Right lobe of liver (tissue), 6 donors: Measurements from ENCODE around the gene SLC7A6OS. TPM values are rescaled to one million over a fixed set of nuclear protein-coding genes. Genes with fewer than 3 reads are reported as not detected.

ENCODE experiments used
- ATAC-seq, 4 donors: fragments of 200-7000 bp; cut with Tn5 transposase; one replicate each; pipeline ENCODE4 v1.9.1; 2020; ENCODE audit warnings: mild to moderate bottlenecking in 4 of 4, moderate library complexity in 4 of 4
- DNase-seq, 3 donors: peaks; one replicate each; pipeline ENCODE4 v3.0.0-alpha.2; 2020
- H3K27ac ChIP-seq, 3 donors: fragments of 200-600 bp; one replicate each; pipeline ENCODE4 v1.8.0; 2022
- H3K27me3 ChIP-seq, 2 donors: fragments of 200-600 bp; one replicate each; pipeline ENCODE4 v1.8.0; 2022
- H3K36me3 ChIP-seq, 4 donors: fragments of 200-600 bp; sonication (generic) in 1 of 4; one replicate each; pipeline versions ENCODE4 v1.5.1 to v1.8.0; 2017 to 2022; ENCODE audit warnings: control low read depth in 1 of 4
- H3K4me1 ChIP-seq, 4 donors: fragments of 200-600 bp; sonication (generic) in 1 of 4; one replicate each; pipeline versions ENCODE4 v1.5.1 to v1.8.0; 2017 to 2022; ENCODE audit warnings: control low read depth in 1 of 4
- H3K4me3 ChIP-seq, 3 donors: fragments of 200-600 bp; one replicate each; pipeline ENCODE4 v1.8.0; 2022
- H3K9me3 ChIP-seq, 4 donors: fragments of 200-600 bp; sonication (generic) in 1 of 4; one replicate each; pipeline versions ENCODE4 v1.5.1 to v1.8.0; 2017 to 2022; ENCODE audit warnings: control low read depth in 1 of 4
- CTCF ChIP-seq, 4 donors: fragments of 200-600 bp in 3 of 4; fragments of 450-650 bp in 1 of 4; IDR thresholded peaks; one replicate each; pipeline versions ENCODE4 v1.5.1 to v1.8.0; 2016 to 2022; ENCODE audit warnings: antibody characterized with exemption in 4 of 4, mild to moderate bottlenecking in 2 of 4
- POLR2A ChIP-seq: fragments of 450-650 bp; IDR thresholded peaks from one replicate; pipeline ENCODE4 v1.6.1; 2017; ENCODE audit warnings: antibody characterized with exemption, mild to moderate bottlenecking
- WGBS: methylation state at CpG from one replicate; pipeline ENCODE4 v1.1.6; 2018; ENCODE audit warnings: low coverage, low lambda C conversion rate; ENCODE audit not compliant: insufficient coverage; ENCODE audit errors: missing lambda C conversion rate; 5-methylcytosine and 5-hydroxymethylcytosine counted together
- intact Hi-C, 2 donors: fragments of 100-400 bp; cut with DNase I; formaldehyde crosslinking; loops; one replicate each; pipeline versions ENCODE4 v1.11.2 to v1.14.1; 2022
- total RNA-seq, 6 experiments: library from RNA; depleted of rRNA in 2 of 6; stranded (reverse); fragments of >200 nt in 2 of 6; fragmentation: NEBNext Ultra II Directional in 3 of 6; extraction: Animal tissue kit (Norgen Biotek cat#: 25700) in 3 of 6; gene quantifications; one replicate each; pipeline versions ENCODE4 v1.1.0 to v1.2.4, GENCODE V29; 2016 to 2023
- donor health status: DM: no; HTN: yes; CAD: no.
- donor health status: DM: no; HTN: no; CAD: no.
- donor health status: DM: no; HTN: no; CAD: no.
- donor health status: DM: no; HTN: yes; CAD: no.
- donor health status: DM: no; HTN: yes; CAD: no.

The SLC7A6OS gene
- total RNA-seq, 6 experiments from 2014 or later = 4.0 to 5.4 (median 4.8) TPM

GRCh38 chr16:68357923-68358322, 47.2 kb upstream of the SLC7A6OS start:
- Histone ChIP-seq H3K27ac (no peak overlapping the region), H3K27me3 (no peaks in the 10 kb centered on the region), H3K4me1 (no peaks in the 10 kb centered on the region), H3K4me3 (no peak overlapping the region), H3K9me3 (no peaks in the 10 kb centered on the region), H3K36me3 (peaks cover 0 to 30% (median 3%) of the 10 kb centered on the region in 4 donors)
- TF ChIP-seq CTCF (IDR thresholded peaks at IDR 0.05) (no peak), POLR2A (no peak)
- ATAC-seq = no peak
- WGBS = 100% methylated on average over 3 of the region's 11 CpGs
- intact Hi-C loops = no loop called here
- DNase-seq = peak in 2 of 3 donors; percentile 11 to 74

- Histone ChIP-seq H3K36me3 (peaks cover 0 to 34% (median 3%) of the 10 kb centered on the region in 4 donors), H3K4me1 (no peaks in the 10 kb centered on the region), H3K4me3 (no peak overlapping the region), H3K27ac (no peak overlapping the region), H3K9me3 (no peaks in the 10 kb centered on the region), H3K27me3 (no peaks in the 10 kb centered on the region)
- peak in 1 of 3 donors; percentile 14 for DNase-seq
- no peak for ATAC-seq
- intact Hi-C loops = no loop called here
- no CpG with 5 or more reads among the region's 9 CpGs for WGBS
- TF ChIP-seq POLR2A (no peak), CTCF (IDR thresholded peaks at IDR 0.05) (no peak)
Observed at GRCh38 chr16:68357521-68357922, 46.8 kb upstream of the SLC7A6OS start.

GRCh38 chr16:68356919-68357286, 46.2 kb upstream of the SLC7A6OS start:
- intact Hi-C loops = no loop called here
- Histone ChIP-seq H3K4me3 (no peak overlapping the region), H3K27ac (no peak overlapping the region), H3K9me3 (no peaks in the 10 kb centered on the region), H3K36me3 (peaks cover 0 to 38% (median 3%) of the 10 kb centered on the region in 4 donors), H3K27me3 (no peaks in the 10 kb centered on the region), H3K4me1 (no peaks in the 10 kb centered on the region)
- DNase-seq (no peak), ATAC-seq (no peak)
- TF ChIP-seq CTCF (IDR thresholded peaks at IDR 0.05) (no peak), POLR2A (no peak)
- 62% methylated on average over 2 of the region's 5 CpGs for WGBS

GRCh38 chr16:68356249-68356918, 45.6 kb upstream of the SLC7A6OS start:
- 40% methylated on average over 1 of the region's 28 CpGs for WGBS
- H3K27ac ChIP-seq = no peak overlapping the region
- DNase-seq = peak in 1 of 3 donors; percentile 21

More at GRCh38 chr16:68356249-68356918, 45.6 kb upstream of the SLC7A6OS start:
- Histone ChIP-seq H3K36me3 (peaks cover 0 to 42% (median 6%) of the 10 kb centered on the region in 4 donors), H3K9me3 (no peaks in the 10 kb centered on the region), H3K4me1 (no peaks in the 10 kb centered on the region), H3K27me3 (no peaks in the 10 kb centered on the region), H3K4me3 (no peak overlapping the region)
- TF ChIP-seq CTCF (IDR thresholded peaks at IDR 0.05) = no peak
- TF ChIP-seq POLR2A = no peak
- peak in 2 of 4 donors; percentile 3 to 18 for ATAC-seq
- intact Hi-C loops = no loop called here
